ENCODE measurements around the gene GPATCH4. TPM values are rescaled to one million over a fixed set of nuclear protein-coding genes. Genes with fewer than 3 reads are reported as not detected.

The GPATCH4 gene
- total RNA-seq, 1 experiment from 2014 or later: 71.7 TPM

DNA sequence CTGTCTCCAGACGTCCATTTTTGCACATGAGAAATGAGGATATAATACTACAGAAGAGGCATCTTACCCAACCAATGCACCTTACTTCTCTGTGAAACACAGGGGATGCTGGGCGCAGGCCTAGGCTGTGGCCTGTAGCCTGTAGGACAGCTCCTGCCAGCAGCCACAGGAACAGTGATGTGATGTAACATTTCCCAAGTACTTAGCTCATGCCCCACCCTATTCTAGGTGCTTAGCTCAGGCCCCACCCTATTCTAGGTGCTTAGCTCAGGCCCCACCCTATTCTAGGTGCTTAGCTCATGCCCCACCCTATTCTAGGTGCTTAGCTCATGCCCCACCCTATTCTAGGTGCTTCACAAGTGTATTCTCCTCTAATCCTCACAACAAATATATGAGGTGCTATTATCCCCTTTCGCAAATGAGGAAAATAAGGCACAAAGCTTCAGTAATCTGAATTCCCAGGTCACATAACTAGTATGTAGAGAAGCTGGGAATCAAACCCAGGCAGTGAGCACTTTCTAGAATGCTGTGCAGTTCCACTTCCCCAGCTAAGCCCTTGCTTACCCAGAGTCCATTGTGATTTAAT, 14.3 kb downstream of the GPATCH4 start:
- Histone ChIP-seq H4K20me1 (ENCODE audit: control insufficient read depth, insufficient read depth, insufficient read length) (no peaks in the 10 kb centered on the region), H3K23me2 (ENCODE audit: insufficient read length, low read depth, low read length, poor library complexity, severe bottlenecking) (peaks cover 3% of the 10 kb centered on the region), H3K4ac (ENCODE audit: low read depth, low read length) (no peak overlapping the region), H2AFZ (ENCODE audit: low read length) (no peak overlapping the region), H3K18ac (ENCODE audit: insufficient read length, low read depth, low read length) (no peak overlapping the region), H3K56ac (ENCODE audit: insufficient read length, low read depth, low read length) (no peak overlapping the region), H3K9me3 (ENCODE audit: control insufficient read depth, low read depth, low read length) (no peaks in the 10 kb centered on the region), H3K14ac (ENCODE audit: insufficient read depth, low read length) (no peak overlapping the region), H3K4me2 (ENCODE audit: insufficient read depth, insufficient read length, low read length) (no peak overlapping the region), H2BK20ac (ENCODE audit: low read depth, low read length, poor library complexity, severe bottlenecking) (no peak overlapping the region), H3K79me2 (ENCODE audit: insufficient read depth, low read length) (no peaks in the 10 kb centered on the region), H4K91ac (ENCODE audit: insufficient read length, low read depth, low read length) (no peak overlapping the region), H4K8ac (replicated peaks; ENCODE audit: insufficient read length, low read depth, low read length) (no peak overlapping the region), H3K79me1 (ENCODE audit: insufficient read depth, low read depth, low read length, poor library complexity, severe bottlenecking) (no peaks in the 10 kb centered on the region), H3K9ac (ENCODE audit: extremely low read depth, insufficient read length, low read length) (no peak overlapping the region), H3K27me3 (ENCODE audit: insufficient read depth, low read length) (no peaks in the 10 kb centered on the region; the same call in 1 of the 2 replicates), H2AK5ac (ENCODE audit: insufficient read length, low read length) (no peak overlapping the region), H3T11ph (ENCODE audit: low read length) (no peak overlapping the region), H2BK12ac (ENCODE audit: insufficient read length, low read depth, low read length) (no peak overlapping the region), H2BK5ac (ENCODE audit: insufficient read length, low read length) (no peak overlapping the region), H3K27ac (ENCODE audit: insufficient read length, low read depth, low read length) (no peak overlapping the region), H2BK15ac (ENCODE audit: low read depth, low read length) (no peak overlapping the region), H2BK120ac (ENCODE audit: low read depth, low read length, poor library complexity, severe bottlenecking) (no peak overlapping the region), H4K5ac (ENCODE audit: insufficient read length, low read depth, low read length) (no peak overlapping the region), H3K4me1 (ENCODE audit: insufficient read depth, low read length) (no peaks in the 10 kb centered on the region; the same call in 1 of the 2 replicates), H3K23ac (ENCODE audit: insufficient read length, low read depth, low read length) (no peak overlapping the region)
- peaks cover 28 to 29% of the 10 kb centered on the region in 2 experiments for H3K4me1 Mint-ChIP-seq
- H3K9me3 Mint-ChIP-seq: no peaks in the 10 kb centered on the region
- no peaks in the 10 kb centered on the region for H3K36me3 Mint-ChIP-seq (ENCODE audit: insufficient read depth in 1 of 3, low read depth in 3 of 3)
- no peak overlapping the region for H3K4me3 Mint-ChIP-seq
- H3K27me3 Mint-ChIP-seq (ENCODE audit: low read depth): 0 out of 2 replicates have a peak, but pooled peaks cover 2% of the 10 kb centered on the region
- H3K27ac Mint-ChIP-seq: no peak overlapping the region
- TF ChIP-seq, protein P1, sequence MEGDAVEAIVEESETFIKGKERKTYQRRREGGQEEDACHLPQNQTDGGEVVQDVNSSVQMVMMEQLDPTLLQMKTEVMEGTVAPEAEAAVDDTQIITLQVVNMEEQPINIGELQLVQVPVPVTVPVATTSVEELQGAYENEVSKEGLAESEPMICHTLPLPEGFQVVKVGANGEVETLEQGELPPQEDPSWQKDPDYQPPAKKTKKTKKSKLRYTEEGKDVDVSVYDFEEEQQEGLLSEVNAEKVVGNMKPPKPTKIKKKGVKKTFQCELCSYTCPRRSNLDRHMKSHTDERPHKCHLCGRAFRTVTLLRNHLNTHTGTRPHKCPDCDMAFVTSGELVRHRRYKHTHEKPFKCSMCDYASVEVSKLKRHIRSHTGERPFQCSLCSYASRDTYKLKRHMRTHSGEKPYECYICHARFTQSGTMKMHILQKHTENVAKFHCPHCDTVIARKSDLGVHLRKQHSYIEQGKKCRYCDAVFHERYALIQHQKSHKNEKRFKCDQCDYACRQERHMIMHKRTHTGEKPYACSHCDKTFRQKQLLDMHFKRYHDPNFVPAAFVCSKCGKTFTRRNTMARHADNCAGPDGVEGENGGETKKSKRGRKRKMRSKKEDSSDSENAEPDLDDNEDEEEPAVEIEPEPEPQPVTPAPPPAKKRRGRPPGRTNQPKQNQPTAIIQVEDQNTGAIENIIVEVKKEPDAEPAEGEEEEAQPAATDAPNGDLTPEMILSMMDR (conservative IDR thresholded peaks at IDR 0.05): no peak
- no peak for DNase-seq
- no CpG with 5 or more reads among the region's 3 CpGs for WGBS (ENCODE audit: extremely low coverage, insufficient read length, low lambda C conversion rate)
